ENCODE results near the gene ATAD3C.
"Not testable (repeated sequence)": the region's sequence is repeated elsewhere in the genome, so short reads cannot be mapped to it uniquely, and the experiment has no call there.

Gene ATAD3C

GRCh38 chr1:1437904-1438376, 11.5 kb upstream of the ATAD3C start:
- peak; percentile 2 for DNase-seq (ENCODE audit: insufficient read length, low spot score)
- FAIRE-seq: no peak
- TF ChIP-seq CTCF (IDR thresholded peaks at IDR 0.05; ENCODE audit: insufficient read depth, missing control alignments): no peak

GRCh38 chr1:1438531-1439381, 10.7 kb upstream of the ATAD3C start:
- FAIRE-seq: no peak
- TF ChIP-seq CTCF (IDR thresholded peaks at IDR 0.05; ENCODE audit: insufficient read depth, missing control alignments): no peak
- no peak for DNase-seq (ENCODE audit: insufficient read length, low spot score)

GRCh38 chr1:1439546-1440261, 9.8 kb upstream of the ATAD3C start:
- FAIRE-seq (no peak), DNase-seq (ENCODE audit: insufficient read length, low spot score) (peak; percentile 2)

GRCh38 chr1:1440262-1441001, 9.1 kb upstream of the ATAD3C start:
- DNase-seq (ENCODE audit: insufficient read length, low spot score) (no peak), FAIRE-seq (no peak)
- TF ChIP-seq CTCF (IDR thresholded peaks at IDR 0.05; ENCODE audit: insufficient read depth, missing control alignments): no peak

More at GRCh38 chr1:1439546-1440261, 9.8 kb upstream of the ATAD3C start:
- no peak for TF ChIP-seq CTCF (IDR thresholded peaks at IDR 0.05; ENCODE audit: insufficient read depth, missing control alignments)

- DNase-seq (ENCODE audit: insufficient read length, low spot score): peak; percentile 67
- FAIRE-seq: no peak
- TF ChIP-seq CTCF (IDR thresholded peaks at IDR 0.05; ENCODE audit: insufficient read depth, missing control alignments): peak; percentile 70
Measured at GRCh38 chr1:1441002-1441888, 8.2 kb upstream of the ATAD3C start.

GRCh38 chr1:1442069-1442770, 7.3 kb upstream of the ATAD3C start:
- FAIRE-seq: no peak
- no peak for TF ChIP-seq CTCF (IDR thresholded peaks at IDR 0.05; ENCODE audit: insufficient read depth, missing control alignments)
- no peak for DNase-seq (ENCODE audit: insufficient read length, low spot score)

DNA sequence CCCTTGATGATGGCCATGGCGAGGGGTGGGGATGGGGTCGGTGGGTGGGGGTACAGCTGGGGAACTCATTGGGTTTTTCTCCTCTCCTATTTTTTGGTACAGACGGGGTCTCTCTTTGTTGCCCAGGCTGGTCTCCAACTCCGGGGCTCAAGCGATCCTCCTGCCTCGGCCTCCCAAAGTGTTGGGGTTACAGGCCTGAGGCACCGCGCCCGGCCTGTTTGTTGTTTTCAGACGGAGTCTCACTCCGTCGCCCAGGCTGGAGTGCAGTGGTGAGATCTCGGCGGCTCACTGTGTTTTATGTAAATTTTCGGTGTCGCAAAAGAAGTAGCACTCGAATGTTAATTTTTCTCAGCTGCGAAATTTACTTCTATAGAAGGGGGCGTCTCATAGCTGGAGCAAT, 2.9 kb upstream of the ATAD3C start:
- not testable (repeated sequence) for DNase-seq (ENCODE audit: insufficient read length, low spot score); FAIRE-seq

DNA sequence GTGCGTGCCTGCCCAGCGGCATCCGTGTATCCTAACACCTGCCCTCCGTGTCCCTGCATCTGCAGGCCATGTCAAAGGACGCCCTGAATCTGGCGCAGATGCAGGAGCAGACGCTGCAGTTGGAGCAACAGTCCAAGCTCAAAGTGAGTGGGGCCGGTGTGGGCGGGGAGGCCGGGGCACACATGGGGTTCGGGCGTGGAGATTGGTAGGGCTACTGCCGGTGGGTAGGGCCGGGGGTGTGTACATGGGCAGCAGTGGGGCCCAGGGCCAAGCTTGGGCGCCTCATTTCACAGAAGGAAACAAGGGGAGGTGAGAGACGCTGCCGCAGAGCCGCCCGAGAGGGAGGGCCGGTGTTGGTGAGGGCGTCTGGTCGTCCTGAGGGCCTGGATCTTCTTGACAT, 1.1 kb downstream of the ATAD3C start:
- not testable (repeated sequence) for FAIRE-seq; DNase-seq (ENCODE audit: insufficient read length, low spot score)

Data from D721Med (cell line).